NOMO-1 (cell line): ENCODE results near the gene CTBP1.

Experiments used
- DNase-seq, 2 experiments: peaks; one replicate each; lab custom pipeline; 2025; ENCODE audit not compliant: unreplicated experiment in 2 of 2; lab: John Stamatoyannopoulos, UW

CTBP1 gene

GRCh38 chr4:1211891-1212545, 36.9 kb downstream of the CTBP1 start:
- DNase-seq, result no peak

GRCh38 chr4:1211371-1211770, 37.6 kb downstream of the CTBP1 start:
- DNase-seq, result no peak

GRCh38 chr4:1210971-1211370, 38.0 kb downstream of the CTBP1 start:
- no peak for DNase-seq

GRCh38 chr4:1210241-1210841, 38.6 kb downstream of the CTBP1 start:
- no peak for DNase-seq

GRCh38 chr4:1209821-1210220, 39.1 kb downstream of the CTBP1 start:
- DNase-seq, result no peak

GRCh38 chr4:1208970-1209704, 39.8 kb downstream of the CTBP1 start:
- no peak for DNase-seq

- DNase-seq, result no peak
Measured at GRCh38 chr4:1208266-1208961, 40.5 kb downstream of the CTBP1 start.

GRCh38 chr4:1207603-1208265, 41.2 kb downstream of the CTBP1 start:
- DNase-seq, result no peak

GRCh38 chr4:1207157-1207470, 41.8 kb downstream of the CTBP1 start:
- DNase-seq, result no peak

- DNase-seq, result no peak
Measured at GRCh38 chr4:1206299-1207156, 42.4 kb downstream of the CTBP1 start.

- DNase-seq, result no peak
Measured at GRCh38 chr4:1205586-1206298, 43.2 kb downstream of the CTBP1 start.

GRCh38 chr4:1204828-1205585, 43.9 kb downstream of the CTBP1 start:
- DNase-seq, result peak; percentile 30

GRCh38 chr4:1204286-1204827, 44.6 kb downstream of the CTBP1 start:
- DNase-seq, result no peak

GRCh38 chr4:1203026-1203616, 45.8 kb downstream of the CTBP1 start:
- DNase-seq, result no peak

GRCh38 chr4:1202526-1203011, 46.4 kb downstream of the CTBP1 start:
- no peak for DNase-seq

GRCh38 chr4:1201851-1202525, 46.9 kb downstream of the CTBP1 start:
- peak; percentile 88 to 97 for DNase-seq

GRCh38 chr4:1200425-1201035, 48.4 kb downstream of the CTBP1 start:
- DNase-seq, result no peak
